PFSK-1 (cell line): ENCODE data around the gene RPS6KA5.

ENCODE experiments used
- FOXP2 ChIP-seq: optimal IDR thresholded peaks from 2 replicates; pipeline ENCODE3; 2011; ENCODE audit warnings: borderline replicate concordance, control low read depth, inconsistent platforms; ENCODE audit not compliant: insufficient read depth; ENCODE audit errors: extremely low read length, extremely low read depth
- POLR2AphosphoS5 ChIP-seq: IDR thresholded peaks from 2 replicates; pipeline ENCODE4 v1.6.1; 2012; ENCODE audit warnings: low read depth, mild to moderate bottlenecking, control low read depth, low read length, moderate library complexity
- REST ChIP-seq, 2 experiments: IDR thresholded peaks; 2 replicates each; pipeline versions ENCODE4 v1.6.1 to v1.8.0; 2011 to 2012; ENCODE audit warnings: low read depth in 2 of 2, low read length in 2 of 2, control low read depth in 1 of 2, inconsistent platforms in 1 of 2, mild to moderate bottlenecking in 1 of 2, moderate library complexity in 1 of 2; ENCODE audit not compliant: insufficient read depth in 1 of 2
- TAF1 ChIP-seq: IDR thresholded peaks from 2 replicates; pipeline ENCODE4 v1.6.1; 2012; ENCODE audit warnings: low read length, control low read depth, borderline replicate concordance; ENCODE audit not compliant: insufficient read depth

DNA sequence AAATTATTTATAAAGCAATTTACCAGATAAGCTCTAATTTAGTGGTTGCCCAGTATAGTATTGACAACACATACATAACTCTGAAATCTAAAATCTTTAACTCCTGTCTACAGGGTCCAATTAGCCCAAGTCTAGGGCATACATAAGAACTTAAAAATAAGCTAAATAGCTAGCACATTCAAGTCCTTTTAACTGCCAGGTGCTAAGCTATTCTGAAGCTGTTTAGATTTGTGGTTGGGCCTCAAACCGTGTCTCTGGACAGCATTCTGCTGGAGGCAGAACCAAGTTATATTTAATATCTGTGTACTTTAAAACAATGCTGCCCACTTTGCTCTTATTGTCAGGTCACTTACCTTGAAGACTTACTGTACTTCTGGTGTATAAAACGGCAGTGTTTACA lies 19.0 kb downstream of the RPS6KA5 start:
- TF ChIP-seq POLR2AphosphoS5 (no peak), REST (IDR thresholded peaks at IDR 0.05; ENCODE audit: insufficient read depth in 1 of 2, low read depth in 2 of 2, low read length in 2 of 2) (no peak), TAF1 (no peak), FOXP2 (no peak)
